ENCODE results near the gene ACTL6A.

Gene ACTL6A

GRCh38 chr3:179591313-179591712, 28.6 kb downstream of the ACTL6A start:
- peak; percentile 5 for DNase-seq

- no peak for DNase-seq
Observed at GRCh38 chr3:179599531-179599930, 36.8 kb downstream of the ACTL6A start.

GRCh38 chr3:179603321-179603720, 40.6 kb downstream of the ACTL6A start:
- DNase-seq = no peak

- DNase-seq = no peak
Observed at GRCh38 chr3:179603831-179604230, 41.1 kb downstream of the ACTL6A start.

GRCh38 chr3:179604321-179605078, 41.8 kb downstream of the ACTL6A start, which contains the start of the genes MRPL47 and NDUFB5:
Gene MRPL47, minus strand, starts transcription at chr3:179604638. Its CDS starts 14 bp downstream, at chr3:179604624.
Gene NDUFB5, plus strand, starts transcription at chr3:179604794. Its CDS starts 22 bp downstream, at chr3:179604816.
- peak; percentile 97 for DNase-seq

- no peak for DNase-seq
Observed at GRCh38 chr3:179606534-179607085, 43.9 kb downstream of the ACTL6A start.

- no peak for DNase-seq
Observed at GRCh38 chr3:179608931-179609720, 46.4 kb downstream of the ACTL6A start.

GRCh38 chr3:179610066-179610465, 47.3 kb downstream of the ACTL6A start:
- no peak for DNase-seq

GRCh38 chr3:179613807-179614206, 51.1 kb downstream of the ACTL6A start:
- peak; percentile 79 for DNase-seq

- no peak for DNase-seq
Observed at GRCh38 chr3:179615458-179616173, 52.9 kb downstream of the ACTL6A start.

GRCh38 chr3:179622023-179622422, 59.3 kb downstream of the ACTL6A start:
- DNase-seq = no peak

GRCh38 chr3:179624451-179624850, 61.7 kb downstream of the ACTL6A start:
- peak; percentile 56 for DNase-seq

- DNase-seq = no peak
Observed at GRCh38 chr3:179630753-179631451, 68.2 kb downstream of the ACTL6A start.

Data from fibroblast of skin of back (primary cell).